Epithelial cell of proximal tubule (primary cell): ENCODE results near the gene LYPD3. TPM values are rescaled to one million over a fixed set of nuclear protein-coding genes. Genes with fewer than 3 reads are reported as not detected.

Experiments used
- DNase-seq: peaks from one replicate; pipeline ENCODE4 v3.0.0-alpha.2; 2011; ENCODE audit warnings: low read depth
- H3K4me3 ChIP-seq: 2 replicates; pipeline ENCODE4 v1.5.1; 2011; ENCODE audit warnings: low read depth, mild to moderate bottlenecking, low read length
- CTCF ChIP-seq: conservative IDR thresholded peaks from 2 replicates; pipeline ENCODE4 v1.5.1; 2012; ENCODE audit warnings: low read depth, mild to moderate bottlenecking, low read length
- total RNA-seq: library from RNA; depleted of rRNA; stranded (reverse); fragments of >200 nt; gene quantifications from 2 replicates; pipeline ENCODE4 v1.2.3, GENCODE V29; 2015

The LYPD3 gene
- total RNA-seq, 1 donor from 2014 or later = 0.98 TPM

GRCh38 chr19:43464134-43464775 is 1.2 kb downstream of the LYPD3 start:
- peak overlapping the region; percentile 82 for H3K4me3 ChIP-seq
- no peak for DNase-seq
- no peak for TF ChIP-seq CTCF

DNA sequence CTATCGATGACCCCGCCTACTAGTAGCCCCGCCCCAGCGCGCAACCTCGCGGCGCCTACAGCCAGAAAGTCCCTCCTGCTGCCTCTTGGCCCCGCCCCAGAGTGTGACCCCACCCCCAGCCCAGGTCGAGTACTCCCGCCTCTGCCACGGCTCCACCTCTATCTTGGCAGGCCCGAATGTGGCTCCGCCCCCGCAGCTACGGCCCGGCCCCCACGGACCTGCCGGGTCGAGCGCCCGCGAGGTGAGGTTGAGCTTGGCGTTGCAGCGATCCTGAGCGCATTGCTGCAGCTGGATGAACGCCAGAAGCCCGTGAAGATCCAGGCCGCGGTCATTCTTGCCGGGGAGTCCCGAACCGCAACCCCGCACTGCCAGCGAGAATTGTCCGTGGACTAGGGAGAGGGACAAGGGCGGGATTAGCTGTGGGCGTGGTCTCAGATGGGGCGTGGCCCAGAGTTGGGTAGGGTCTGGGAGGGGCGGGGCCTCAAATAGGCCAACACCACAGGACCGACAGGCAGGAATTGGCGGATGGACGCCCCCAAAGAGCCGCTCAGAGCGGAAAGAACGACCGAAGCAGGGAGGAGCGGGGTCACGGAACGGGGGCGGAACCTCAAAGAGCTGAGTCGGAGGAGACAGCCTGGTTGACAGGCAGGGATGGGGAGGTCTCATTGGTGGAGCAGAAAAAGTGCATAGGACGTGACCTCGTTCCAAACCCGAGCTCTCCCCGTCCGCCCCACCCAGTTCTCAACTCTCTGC is 1.9 kb downstream of the LYPD3 start:
- no peak for TF ChIP-seq CTCF
- peak overlapping the region; percentile 82 for H3K4me3 ChIP-seq
- DNase-seq = peak; percentile 39

- DNase-seq = no peak
- no peak for TF ChIP-seq CTCF
- H3K4me3 ChIP-seq = peak overlapping the region; percentile 82
Measured at GRCh38 chr19:43462785-43463380, 2.5 kb downstream of the LYPD3 start.

DNA sequence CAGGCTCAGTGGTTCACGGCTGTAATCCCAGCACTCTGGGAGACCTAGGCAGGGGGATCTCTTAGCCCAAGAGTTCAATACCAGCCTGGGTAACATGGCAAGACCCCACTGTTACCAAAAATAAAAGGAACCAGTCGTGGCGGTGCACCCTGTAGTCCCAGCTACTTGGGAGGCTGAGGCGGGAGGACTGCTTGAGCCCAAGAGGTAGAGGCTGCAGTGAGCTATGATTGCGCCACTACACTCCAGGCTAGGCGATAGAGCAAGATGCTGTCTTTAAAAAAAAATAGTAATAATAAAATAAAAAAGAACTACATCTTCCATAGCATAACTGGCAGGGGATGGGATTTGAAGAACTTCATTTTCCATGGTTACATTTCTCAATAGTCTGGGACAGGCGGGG is 3.0 kb downstream of the LYPD3 start:
- no peak overlapping the region for H3K4me3 ChIP-seq
- TF ChIP-seq CTCF = no peak
- no peak for DNase-seq

DNA sequence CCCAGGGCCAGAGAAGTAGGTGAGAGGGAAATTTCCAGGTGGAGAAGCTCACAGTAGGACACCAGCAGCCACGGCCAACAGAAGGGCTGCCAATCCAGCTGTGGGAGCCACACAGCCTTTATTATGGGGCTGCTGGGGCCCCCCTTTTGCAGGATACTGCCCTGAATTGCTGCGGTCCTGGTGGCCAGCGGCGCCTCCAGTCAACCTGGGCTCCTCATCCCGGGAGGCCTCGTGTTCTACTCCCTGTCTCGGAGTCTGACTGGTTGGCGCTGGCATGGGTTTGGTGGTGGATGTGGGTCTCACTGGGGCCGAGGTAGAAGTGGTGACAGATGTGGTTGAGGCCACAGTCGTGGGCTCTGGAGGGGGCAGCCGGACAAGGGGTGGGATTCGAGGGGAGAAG is 4.1 kb downstream of the LYPD3 start:
- H3K4me3 ChIP-seq = no peak overlapping the region
- no peak for DNase-seq
- no peak for TF ChIP-seq CTCF

DNA sequence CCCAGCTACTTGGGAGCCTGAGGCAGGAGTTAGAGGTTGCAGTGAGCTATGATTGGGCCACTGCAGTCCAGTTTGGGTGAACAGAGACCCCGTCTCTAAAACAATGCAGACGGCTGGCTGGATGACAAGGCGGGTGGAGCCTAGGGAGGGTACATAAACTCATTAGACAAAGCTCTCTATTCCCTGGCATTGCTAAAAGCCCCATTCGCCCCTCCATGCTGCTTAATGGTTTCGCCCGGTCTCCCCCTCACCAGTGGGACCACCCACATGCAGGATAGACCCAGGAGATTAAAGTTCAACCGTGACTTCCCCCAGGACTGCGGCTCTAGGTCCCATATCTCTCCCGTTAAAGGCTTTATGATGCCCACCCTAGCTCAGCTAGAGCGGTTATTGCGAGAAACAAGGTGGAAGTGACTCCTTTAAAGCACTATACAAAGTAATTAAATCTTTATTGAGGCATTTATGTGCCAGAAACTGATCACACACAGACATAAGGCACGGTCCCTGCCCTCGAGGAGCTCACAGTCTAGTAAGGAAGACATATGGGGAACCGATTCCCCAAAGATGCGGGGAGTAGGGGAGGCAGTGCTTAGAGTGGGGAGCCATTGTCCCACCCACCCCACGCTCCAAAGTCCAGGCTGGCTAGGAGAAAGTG is 4.9 kb downstream of the LYPD3 start:
- DNase-seq = no peak
- no peak overlapping the region for H3K4me3 ChIP-seq
- TF ChIP-seq CTCF = no peak
